ENCODE data around the gene AKNA. TPM values are rescaled to one million over a fixed set of nuclear protein-coding genes. Genes with fewer than 3 reads are reported as not detected.

AKNA gene
- total RNA-seq, 2 donors from 2014 or later, result 12.2 to 15.4 TPM

GRCh38 chr9:114369216-114370130 lies 18.3 kb downstream of the AKNA start:
- Histone ChIP-seq H3K4me1 (ENCODE audit: control insufficient read depth, insufficient read depth, low read length) (peaks cover 6% of the 10 kb centered on the region), H3K9me3 (ENCODE audit: control insufficient read depth, low read length) (no peaks in the 10 kb centered on the region), H3K9ac (ENCODE audit: extremely low read depth, low read length, poor library complexity, severe bottlenecking) (no peak overlapping the region), H3K27ac (ENCODE audit: low read depth, low read length) (peak overlapping the region; percentile 75), H3K27me3 (ENCODE audit: control insufficient read depth, insufficient read depth, low read length, poor library complexity, severe bottlenecking) (no peaks in the 10 kb centered on the region), H3K36me3 (ENCODE audit: control insufficient read depth, insufficient read depth, low read length) (no peaks in the 10 kb centered on the region), H3K4me3 (ENCODE audit: low read length) (no peak overlapping the region)
- Mint-ChIP-seq H3K4me3 (no peak overlapping the region), H3K27me3 (ENCODE audit: insufficient read depth) (no peaks in the 10 kb centered on the region), H3K27ac (no peak overlapping the region), H3K9me3 (no peaks in the 10 kb centered on the region), H3K36me3 (ENCODE audit: low read depth) (peaks cover 8% of the 10 kb centered on the region), H3K4me1 (peaks cover 20% of the 10 kb centered on the region)
- no peak for TF ChIP-seq CTCF (conservative IDR thresholded peaks at IDR 0.05)
- WGBS, 2 experiments (ENCODE audit: insufficient coverage in 1 of 2, insufficient read length in 1 of 2), result 80 to 95% methylated on average over 2 to 9 of the region's 9 CpGs
- no peak for DNase-seq

- Mint-ChIP-seq H3K36me3 (ENCODE audit: low read depth) (peaks cover 15% of the 10 kb centered on the region), H3K4me1 (peaks cover 20% of the 10 kb centered on the region), H3K27me3 (ENCODE audit: insufficient read depth) (no peaks in the 10 kb centered on the region), H3K4me3 (no peak overlapping the region), H3K9me3 (no peaks in the 10 kb centered on the region), H3K27ac (no peak overlapping the region)
- H3K4me1 ChIP-seq (ENCODE audit: control insufficient read depth, insufficient read depth, low read length), result peaks cover 6% of the 10 kb centered on the region
- H3K9ac ChIP-seq (ENCODE audit: extremely low read depth, low read length, poor library complexity, severe bottlenecking), result no peak overlapping the region
- WGBS, 2 experiments (ENCODE audit: insufficient coverage in 1 of 2, insufficient read length in 1 of 2), result 92 to 95% methylated on average over 6 to 14 of the region's 14 CpGs
- no peak for DNase-seq
- TF ChIP-seq CTCF (conservative IDR thresholded peaks at IDR 0.05), result no peak
- no peak overlapping the region for H3K27ac ChIP-seq (ENCODE audit: low read depth, low read length)
- H3K27me3 ChIP-seq (ENCODE audit: control insufficient read depth, insufficient read depth, low read length, poor library complexity, severe bottlenecking), result no peaks in the 10 kb centered on the region
- no peaks in the 10 kb centered on the region for H3K36me3 ChIP-seq (ENCODE audit: control insufficient read depth, insufficient read depth, low read length)
- H3K9me3 ChIP-seq (ENCODE audit: control insufficient read depth, low read length), result no peaks in the 10 kb centered on the region
- no peak overlapping the region for H3K4me3 ChIP-seq (ENCODE audit: low read length)
Observed at GRCh38 chr9:114367772-114368569, 19.8 kb downstream of the AKNA start.

- Mint-ChIP-seq H3K27me3 (ENCODE audit: insufficient read depth) (no peaks in the 10 kb centered on the region), H3K27ac (no peak overlapping the region), H3K4me1 (peaks cover 20% of the 10 kb centered on the region), H3K36me3 (ENCODE audit: low read depth) (peaks cover 15% of the 10 kb centered on the region), H3K9me3 (no peaks in the 10 kb centered on the region), H3K4me3 (no peak overlapping the region)
- H3K4me3 ChIP-seq (ENCODE audit: low read length), result no peak overlapping the region
- H3K27me3 ChIP-seq (ENCODE audit: control insufficient read depth, insufficient read depth, low read length, poor library complexity, severe bottlenecking), result no peaks in the 10 kb centered on the region
- H3K9ac ChIP-seq (ENCODE audit: extremely low read depth, low read length, poor library complexity, severe bottlenecking), result no peak overlapping the region
- peaks cover 6% of the 10 kb centered on the region for H3K4me1 ChIP-seq (ENCODE audit: control insufficient read depth, insufficient read depth, low read length)
- no peak for DNase-seq
- H3K9me3 ChIP-seq (ENCODE audit: control insufficient read depth, low read length), result no peaks in the 10 kb centered on the region
- no peak for TF ChIP-seq CTCF (conservative IDR thresholded peaks at IDR 0.05)
- no peaks in the 10 kb centered on the region for H3K36me3 ChIP-seq (ENCODE audit: control insufficient read depth, insufficient read depth, low read length)
- H3K27ac ChIP-seq (ENCODE audit: low read depth, low read length), result no peak overlapping the region
- 87 to 93% methylated on average over 5 to 6 of the region's 6 CpGs for WGBS, 2 experiments (ENCODE audit: insufficient coverage in 1 of 2, insufficient read length in 1 of 2)
Observed at GRCh38 chr9:114367366-114367765, 20.4 kb downstream of the AKNA start.
